Vagina (tissue), 2 donors: ENCODE measurements around the gene PRR19. TPM values are rescaled to one million over a fixed set of nuclear protein-coding genes. Genes with fewer than 3 reads are reported as not detected.
"Not testable (repeated sequence)": the region's sequence is repeated elsewhere in the genome, so short reads cannot be mapped to it uniquely, and the experiment has no call there.

ENCODE experiments used
- DNase-seq, 2 donors: peaks; one replicate each; pipeline ENCODE4 v3.0.0-alpha.2; 2017; ENCODE audit errors: extremely low spot score in 2 of 2
- H3K27ac ChIP-seq: fragments of 200-600 bp; sonication (generic); one replicate; pipeline ENCODE4 v1.5.1; 2019
- H3K27me3 ChIP-seq: fragments of 200-600 bp; sonication (generic); one replicate; pipeline ENCODE4 v1.5.1; 2019
- H3K36me3 ChIP-seq, 2 donors: fragments of 200-600 bp; sonication (generic); one replicate each; pipeline ENCODE4 v1.5.1; 2017 to 2019
- H3K4me1 ChIP-seq: fragments of 200-600 bp; sonication (generic); one replicate; pipeline ENCODE4 v1.5.1; 2019
- H3K4me3 ChIP-seq, 2 donors: fragments of 200-600 bp; sonication (generic); 1 replicate in 1 of 2; 2 replicates in 1 of 2; pipeline ENCODE4 v1.5.1; 2016 to 2019
- H3K9me3 ChIP-seq: fragments of 200-600 bp; sonication (generic); one replicate; pipeline ENCODE4 v1.5.1; 2019
- POLR2A ChIP-seq, 2 donors: fragments of 450-650 bp; IDR thresholded peaks; one replicate each; pipeline ENCODE4 v1.6.1; 2017; ENCODE audit warnings: antibody characterized with exemption in 2 of 2, mild to moderate bottlenecking in 2 of 2, moderate library complexity in 2 of 2
- POLR2AphosphoS5 ChIP-seq, 2 donors: sonication (generic); formaldehyde crosslinking; IDR thresholded peaks; one replicate each; pipeline ENCODE4 v1.9.0; 2017; ENCODE audit warnings: antibody characterized with exemption in 2 of 2, mild to moderate bottlenecking in 2 of 2, low read depth in 1 of 2; ENCODE audit not compliant: insufficient read depth in 1 of 2
- intact Hi-C: fragments of 100-400 bp; cut with DNase I; formaldehyde crosslinking; loops from one replicate; pipeline ENCODE4 v1.15.1; 2023
- total RNA-seq: library from RNA; depleted of rRNA; stranded (reverse); fragments of >200 nt; gene quantifications from one replicate; pipeline ENCODE4 v1.2.3, GENCODE V29; 2016
- TF ChIP-seq, protein P1 (sequence below), 3 experiments: fragments of 450-650 bp in 2 of 3; fragments of 200-600 bp in 1 of 3; sonication (generic) in 1 of 3; IDR thresholded peaks; one replicate each; pipeline ENCODE4 v1.5.1; 2017 to 2019; ENCODE audit warnings: antibody characterized with exemption in 3 of 3, mild to moderate bottlenecking in 2 of 3, moderate library complexity in 2 of 3

The PRR19 gene
- total RNA-seq, 1 donor from 2014 or later: not detected

GRCh38 chr19:42254850-42255765, 46.8 kb upstream of the PRR19 start, which contains the start of gene ERF:
Gene ERF (minus strand): TSS chr19:42255128. CDS start chr19:42254999, 129 bp downstream.
- DNase-seq: no peak
- H3K36me3 ChIP-seq: no peaks in the 10 kb centered on the region
- intact Hi-C loops: loop anchor here (2.0 kb wide), 1 partner anchor 26 kb away; no protein-coding TSS in a partner anchor
- peak within 1 kb of the TSS; percentile 97 for H3K4me3 ChIP-seq
- peaks cover 49% of the 10 kb centered on the region for H3K4me1 ChIP-seq
- TF ChIP-seq, protein P1, sequence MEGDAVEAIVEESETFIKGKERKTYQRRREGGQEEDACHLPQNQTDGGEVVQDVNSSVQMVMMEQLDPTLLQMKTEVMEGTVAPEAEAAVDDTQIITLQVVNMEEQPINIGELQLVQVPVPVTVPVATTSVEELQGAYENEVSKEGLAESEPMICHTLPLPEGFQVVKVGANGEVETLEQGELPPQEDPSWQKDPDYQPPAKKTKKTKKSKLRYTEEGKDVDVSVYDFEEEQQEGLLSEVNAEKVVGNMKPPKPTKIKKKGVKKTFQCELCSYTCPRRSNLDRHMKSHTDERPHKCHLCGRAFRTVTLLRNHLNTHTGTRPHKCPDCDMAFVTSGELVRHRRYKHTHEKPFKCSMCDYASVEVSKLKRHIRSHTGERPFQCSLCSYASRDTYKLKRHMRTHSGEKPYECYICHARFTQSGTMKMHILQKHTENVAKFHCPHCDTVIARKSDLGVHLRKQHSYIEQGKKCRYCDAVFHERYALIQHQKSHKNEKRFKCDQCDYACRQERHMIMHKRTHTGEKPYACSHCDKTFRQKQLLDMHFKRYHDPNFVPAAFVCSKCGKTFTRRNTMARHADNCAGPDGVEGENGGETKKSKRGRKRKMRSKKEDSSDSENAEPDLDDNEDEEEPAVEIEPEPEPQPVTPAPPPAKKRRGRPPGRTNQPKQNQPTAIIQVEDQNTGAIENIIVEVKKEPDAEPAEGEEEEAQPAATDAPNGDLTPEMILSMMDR (IDR thresholded peaks at IDR 0.05): no peak
- TF ChIP-seq POLR2A (IDR thresholded peaks at IDR 0.05): peak; percentile 95 to 99
- peak; percentile 13 to 73 for TF ChIP-seq POLR2AphosphoS5 (IDR thresholded peaks at IDR 0.05; ENCODE audit: insufficient read depth in 1 of 2, low read depth in 1 of 2)
- no peaks in the 10 kb centered on the region for H3K27me3 ChIP-seq
- peak within 1 kb of the TSS; percentile 100 for H3K27ac ChIP-seq
- H3K9me3 ChIP-seq: no peaks in the 10 kb centered on the region

DNA sequence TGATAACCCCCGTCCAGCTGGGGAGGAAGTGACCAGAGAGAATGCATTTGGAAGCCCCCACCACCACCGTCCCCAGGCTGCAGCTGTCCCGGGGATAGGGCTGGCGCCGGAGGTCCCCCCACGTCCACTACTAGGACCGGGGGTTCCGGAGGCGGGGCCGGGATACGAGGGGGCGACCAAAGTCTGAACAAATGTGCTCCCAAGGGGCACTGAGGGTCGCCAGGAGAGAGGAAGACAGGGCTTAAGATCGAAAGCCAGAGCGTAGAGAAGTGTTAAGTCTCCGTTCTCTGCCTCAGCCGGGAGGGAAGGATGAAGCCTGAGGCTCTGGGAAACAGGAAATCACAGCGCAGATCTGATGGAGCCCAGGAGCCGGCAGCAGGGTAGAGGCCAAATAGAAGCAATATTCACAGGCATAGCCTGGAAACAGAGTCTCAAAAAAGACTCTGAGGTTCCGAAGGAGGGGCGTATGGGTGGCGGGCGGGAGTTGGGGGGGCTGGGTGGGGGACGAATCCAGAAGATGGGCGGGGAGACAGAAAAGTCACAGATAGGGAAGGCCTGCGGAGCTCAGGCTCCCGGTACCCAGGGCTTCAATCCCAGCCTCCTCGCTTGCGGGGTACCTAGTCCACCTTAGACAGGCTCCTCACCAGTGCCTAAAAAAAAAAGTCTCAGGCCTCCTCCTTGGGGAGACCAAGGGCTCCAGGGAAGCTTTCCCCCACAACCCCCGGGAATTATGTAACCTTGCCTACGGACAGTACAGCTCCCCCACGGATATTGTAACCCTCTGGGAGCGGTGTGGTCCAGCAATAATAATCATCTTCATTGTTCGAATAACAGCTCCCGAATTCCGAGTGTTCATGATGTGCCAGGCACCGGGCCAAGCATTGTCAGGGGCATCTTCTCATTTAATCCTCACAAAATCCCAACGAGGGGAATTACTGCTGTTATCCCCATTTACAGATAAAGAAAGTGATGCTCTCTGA, 45.9 kb upstream of the PRR19 start:
- no peak for TF ChIP-seq POLR2A (IDR thresholded peaks at IDR 0.05)
- peak in 1 of 2 donors; percentile 70 for TF ChIP-seq POLR2AphosphoS5 (IDR thresholded peaks at IDR 0.05; ENCODE audit: insufficient read depth in 1 of 2, low read depth in 1 of 2)
- TF ChIP-seq, protein P1 (IDR thresholded peaks at IDR 0.05): no peak
- H3K4me1 ChIP-seq: peaks cover 39% of the 10 kb centered on the region
- peak overlapping the region; percentile 97 for H3K4me3 ChIP-seq
- no peaks in the 10 kb centered on the region for H3K9me3 ChIP-seq
- H3K27me3 ChIP-seq: no peaks in the 10 kb centered on the region
- no peak for DNase-seq
- H3K36me3 ChIP-seq: no peaks in the 10 kb centered on the region
- intact Hi-C loops: loop anchor here (2.0 kb wide), 1 partner anchor 25 kb away; no protein-coding TSS in a partner anchor
- peak overlapping the region; percentile 100 for H3K27ac ChIP-seq

GRCh38 chr19:42257842-42258241, 44.1 kb upstream of the PRR19 start:
- H3K9me3 ChIP-seq, intact Hi-C loops, H3K36me3 ChIP-seq, H3K4me3 ChIP-seq, H3K27me3 ChIP-seq, H3K27ac ChIP-seq, DNase-seq: not testable (repeated sequence)
- H3K4me1 ChIP-seq: peaks cover 22% of the 10 kb centered on the region

DNA sequence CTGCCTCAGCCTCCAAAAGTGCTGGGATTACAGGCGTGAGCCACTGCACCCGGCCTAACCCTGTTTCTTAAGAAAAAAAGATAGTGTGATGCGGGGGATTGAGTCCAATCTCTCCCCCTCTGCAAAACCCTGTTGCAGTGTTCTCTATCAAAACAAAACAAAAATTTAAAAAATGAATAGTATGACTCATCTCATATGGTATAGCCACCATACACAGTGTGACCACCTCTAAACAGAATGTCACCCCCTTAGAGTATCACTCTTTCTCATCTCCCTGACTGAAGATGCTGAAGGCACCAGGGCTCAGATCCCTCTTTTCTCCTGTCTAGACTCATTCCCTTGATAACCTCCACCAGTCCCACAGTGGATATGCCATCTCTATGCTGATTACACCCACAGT, 40.2 kb upstream of the PRR19 start:
- Histone ChIP-seq H3K27ac (no peak overlapping the region), H3K27me3 (no peaks in the 10 kb centered on the region), H3K4me1 (peaks cover 1% of the 10 kb centered on the region), H3K9me3 (no peaks in the 10 kb centered on the region), H3K4me3 (no peak overlapping the region), H3K36me3 (no peaks in the 10 kb centered on the region)
- TF ChIP-seq, protein P1 (IDR thresholded peaks at IDR 0.05): no peak
- TF ChIP-seq POLR2A (IDR thresholded peaks at IDR 0.05): no peak
- TF ChIP-seq POLR2AphosphoS5 (IDR thresholded peaks at IDR 0.05; ENCODE audit: insufficient read depth in 1 of 2, low read depth in 1 of 2): no peak
- intact Hi-C loops: no loop called here
- DNase-seq: no peak

GRCh38 chr19:42266105-42266504, 35.8 kb upstream of the PRR19 start:
- DNase-seq, H3K36me3 ChIP-seq, H3K27ac ChIP-seq, H3K4me3 ChIP-seq, intact Hi-C loops, H3K27me3 ChIP-seq, H3K9me3 ChIP-seq: not testable (repeated sequence)
- peaks cover 26% of the 10 kb centered on the region for H3K4me1 ChIP-seq

- H3K36me3 ChIP-seq, H3K27me3 ChIP-seq, H3K4me3 ChIP-seq, H3K9me3 ChIP-seq, DNase-seq, intact Hi-C loops: not testable (repeated sequence)
- Histone ChIP-seq H3K27ac (peak overlapping the region; percentile 98), H3K4me1 (peaks cover 35% of the 10 kb centered on the region)
Observed at GRCh38 chr19:42266928-42267603, 34.9 kb upstream of the PRR19 start.
